ENCODE measurements around the gene PTPN14.

The PTPN14 gene

DNA sequence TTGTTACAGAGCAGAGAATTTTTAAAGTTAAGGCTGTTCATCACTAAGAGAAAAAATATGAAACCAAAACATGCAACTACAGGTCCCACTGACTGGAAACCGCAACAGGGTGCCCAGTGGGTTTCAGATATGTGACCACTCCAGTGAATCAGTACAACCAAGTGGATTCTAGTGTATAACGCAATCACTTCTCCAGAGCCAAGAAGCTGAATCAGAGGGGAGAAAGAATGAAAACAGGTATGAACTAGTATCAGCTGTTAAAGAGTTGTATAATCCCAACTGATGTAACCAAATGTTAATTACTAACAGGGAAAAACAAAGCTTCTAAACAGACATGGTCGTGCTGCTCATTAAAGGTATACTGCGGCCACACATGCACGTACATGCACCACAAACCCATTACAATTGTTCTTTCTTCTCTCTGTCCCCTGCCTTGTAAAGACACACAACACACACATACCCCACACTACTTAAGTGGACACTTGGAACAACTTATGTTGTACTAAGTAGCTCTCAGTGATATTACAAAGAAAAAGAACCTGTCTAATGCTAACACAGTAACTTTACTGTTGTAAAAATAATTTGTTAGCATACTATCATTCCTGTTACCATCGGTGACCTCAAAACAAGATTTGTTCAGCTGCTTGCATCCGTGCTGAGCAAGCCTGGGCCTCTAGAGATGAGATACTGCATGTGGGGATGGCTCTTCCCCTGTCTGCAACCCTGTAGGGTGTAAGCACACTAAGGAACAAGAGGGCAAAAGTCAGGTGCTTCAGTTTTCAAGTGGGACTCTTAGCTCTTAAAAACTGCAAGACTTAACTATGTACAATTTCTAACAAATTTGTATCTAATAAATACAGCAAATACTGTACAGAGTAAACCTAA is 74.2 kb downstream of the PTPN14 start:
- Histone ChIP-seq H3F3A (ENCODE audit: insufficient read depth, low read length) (no peaks in the 10 kb centered on the region), H3K4me3 (ENCODE audit: low read length) (no peak overlapping the region), H3K4me1 (ENCODE audit: low read length) (no peaks in the 10 kb centered on the region), H3K36me3 (replicated peaks; ENCODE audit: insufficient read depth, low read length) (no peaks in the 10 kb centered on the region), H3K9me3 (replicated peaks; ENCODE audit: insufficient read depth, low read length) (no peaks in the 10 kb centered on the region), H3K4me2 (ENCODE audit: low read depth, low read length) (no peak overlapping the region), H3K79me2 (ENCODE audit: low read length) (no peaks in the 10 kb centered on the region), H3K27me3 (replicated peaks; ENCODE audit: insufficient read depth, low read length) (no peaks in the 10 kb centered on the region), H3K9me2 (replicated peaks; ENCODE audit: insufficient read depth, low read length) (no peaks in the 10 kb centered on the region), H3K9ac (ENCODE audit: low read length) (no peak overlapping the region), H4K20me1 (ENCODE audit: insufficient read depth, low read length) (no peaks in the 10 kb centered on the region), H2AFZ (ENCODE audit: low read length) (no peak overlapping the region), H3K27ac (ENCODE audit: low read length) (no peak overlapping the region)
- DNase-seq = no peak
- TF ChIP-seq EZH2 (optimal IDR thresholded peaks at IDR 0.05; ENCODE audit: low read depth, low read length) (no peak), EZH2phosphoT487 (IDR thresholded peaks at IDR 0.05; ENCODE audit: low read length) (no peak)
- TF ChIP-seq, protein P1, sequence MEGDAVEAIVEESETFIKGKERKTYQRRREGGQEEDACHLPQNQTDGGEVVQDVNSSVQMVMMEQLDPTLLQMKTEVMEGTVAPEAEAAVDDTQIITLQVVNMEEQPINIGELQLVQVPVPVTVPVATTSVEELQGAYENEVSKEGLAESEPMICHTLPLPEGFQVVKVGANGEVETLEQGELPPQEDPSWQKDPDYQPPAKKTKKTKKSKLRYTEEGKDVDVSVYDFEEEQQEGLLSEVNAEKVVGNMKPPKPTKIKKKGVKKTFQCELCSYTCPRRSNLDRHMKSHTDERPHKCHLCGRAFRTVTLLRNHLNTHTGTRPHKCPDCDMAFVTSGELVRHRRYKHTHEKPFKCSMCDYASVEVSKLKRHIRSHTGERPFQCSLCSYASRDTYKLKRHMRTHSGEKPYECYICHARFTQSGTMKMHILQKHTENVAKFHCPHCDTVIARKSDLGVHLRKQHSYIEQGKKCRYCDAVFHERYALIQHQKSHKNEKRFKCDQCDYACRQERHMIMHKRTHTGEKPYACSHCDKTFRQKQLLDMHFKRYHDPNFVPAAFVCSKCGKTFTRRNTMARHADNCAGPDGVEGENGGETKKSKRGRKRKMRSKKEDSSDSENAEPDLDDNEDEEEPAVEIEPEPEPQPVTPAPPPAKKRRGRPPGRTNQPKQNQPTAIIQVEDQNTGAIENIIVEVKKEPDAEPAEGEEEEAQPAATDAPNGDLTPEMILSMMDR (IDR thresholded peaks at IDR 0.05; ENCODE audit: low read length) = no peak

DNA sequence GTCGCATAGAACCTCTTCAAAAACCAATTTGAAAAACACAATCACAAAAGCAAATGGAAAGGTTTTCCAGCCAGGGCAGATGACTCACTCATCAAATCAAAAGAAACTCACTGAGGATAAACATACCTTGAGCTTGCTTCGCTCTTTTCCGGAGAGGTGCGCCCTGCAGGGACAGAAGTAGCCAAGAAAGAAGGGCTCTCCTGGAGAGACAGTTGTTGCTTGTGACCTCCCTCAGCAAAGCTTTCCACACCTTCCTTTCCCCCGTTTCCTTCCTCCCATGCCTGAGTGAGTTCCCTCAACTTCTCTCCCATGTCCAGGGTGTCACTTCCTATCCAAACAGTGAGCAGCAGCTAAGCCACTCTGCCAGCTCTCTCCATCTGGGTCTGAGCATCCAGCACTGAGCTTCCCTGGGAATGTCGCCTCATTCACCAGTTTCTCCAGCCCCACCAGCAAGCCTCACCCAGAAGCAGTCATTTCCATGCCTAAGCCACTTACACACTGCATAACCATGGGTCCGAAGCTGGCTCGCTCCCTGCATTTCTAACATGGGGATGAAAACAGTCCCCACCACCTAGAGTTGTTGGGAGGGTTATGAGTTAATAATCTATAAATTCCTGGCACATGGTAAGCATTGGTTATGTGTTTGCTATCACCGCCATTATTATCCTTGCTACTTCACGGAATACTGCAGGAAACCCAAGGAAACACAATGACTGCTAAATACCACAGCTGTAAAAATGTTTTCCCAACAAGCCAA is 75.0 kb downstream of the PTPN14 start:
- no peaks in the 10 kb centered on the region for H3F3A ChIP-seq (ENCODE audit: insufficient read depth, low read length)
- H3K27ac ChIP-seq (ENCODE audit: low read length) = no peak overlapping the region
- no peak for TF ChIP-seq EZH2 (optimal IDR thresholded peaks at IDR 0.05; ENCODE audit: low read depth, low read length)
- TF ChIP-seq EZH2phosphoT487 (IDR thresholded peaks at IDR 0.05; ENCODE audit: low read length) = no peak
- TF ChIP-seq, protein P1 (IDR thresholded peaks at IDR 0.05; ENCODE audit: low read length) = no peak
- no peaks in the 10 kb centered on the region for H3K9me2 ChIP-seq (replicated peaks; ENCODE audit: insufficient read depth, low read length)
- H3K4me3 ChIP-seq (ENCODE audit: low read length) = no peak overlapping the region
- H3K36me3 ChIP-seq (replicated peaks; ENCODE audit: insufficient read depth, low read length) = no peaks in the 10 kb centered on the region
- no peaks in the 10 kb centered on the region for H4K20me1 ChIP-seq (ENCODE audit: insufficient read depth, low read length)
- H3K9me3 ChIP-seq (replicated peaks; ENCODE audit: insufficient read depth, low read length) = no peaks in the 10 kb centered on the region
- DNase-seq = no peak
- no peaks in the 10 kb centered on the region for H3K27me3 ChIP-seq (replicated peaks; ENCODE audit: insufficient read depth, low read length)
- H3K79me2 ChIP-seq (ENCODE audit: low read length) = no peaks in the 10 kb centered on the region
- H3K4me2 ChIP-seq (ENCODE audit: low read depth, low read length) = no peak overlapping the region
- H2AFZ ChIP-seq (ENCODE audit: low read length) = no peak overlapping the region
- no peak overlapping the region for H3K9ac ChIP-seq (ENCODE audit: low read length)
- no peaks in the 10 kb centered on the region for H3K4me1 ChIP-seq (ENCODE audit: low read length)

DNA sequence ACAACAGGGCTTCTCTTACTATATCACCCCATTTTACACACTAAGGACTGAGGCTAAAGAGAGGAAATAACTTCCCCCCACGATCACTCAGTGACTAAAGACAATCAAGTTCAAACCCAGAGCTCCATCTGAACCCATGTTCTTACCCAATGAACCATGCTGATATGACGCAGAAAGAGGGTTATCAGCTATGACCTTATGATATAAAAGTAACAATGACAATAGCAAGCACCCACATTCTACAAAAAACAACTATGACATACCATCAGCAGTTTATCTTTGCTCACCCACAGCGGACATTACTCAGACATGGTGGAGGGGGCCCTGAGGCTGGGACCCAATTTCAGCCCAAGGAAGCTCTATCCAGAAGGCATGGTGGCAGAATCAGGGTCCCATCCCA is 75.7 kb downstream of the PTPN14 start:
- TF ChIP-seq EZH2 (optimal IDR thresholded peaks at IDR 0.05; ENCODE audit: low read depth, low read length) (no peak), EZH2phosphoT487 (IDR thresholded peaks at IDR 0.05; ENCODE audit: low read length) (no peak)
- TF ChIP-seq, protein P1 (IDR thresholded peaks at IDR 0.05; ENCODE audit: low read length) = no peak
- no peaks in the 10 kb centered on the region for H3K79me2 ChIP-seq (ENCODE audit: low read length)
- no peak overlapping the region for H3K9ac ChIP-seq (ENCODE audit: low read length)
- H3K27me3 ChIP-seq (replicated peaks; ENCODE audit: insufficient read depth, low read length) = no peaks in the 10 kb centered on the region
- H3K4me3 ChIP-seq (ENCODE audit: low read length) = no peak overlapping the region
- H3K36me3 ChIP-seq (replicated peaks; ENCODE audit: insufficient read depth, low read length) = no peaks in the 10 kb centered on the region
- no peaks in the 10 kb centered on the region for H4K20me1 ChIP-seq (ENCODE audit: insufficient read depth, low read length)
- H3K27ac ChIP-seq (ENCODE audit: low read length) = no peak overlapping the region
- no peaks in the 10 kb centered on the region for H3K9me3 ChIP-seq (replicated peaks; ENCODE audit: insufficient read depth, low read length)
- H3K4me1 ChIP-seq (ENCODE audit: low read length) = no peaks in the 10 kb centered on the region
- H3F3A ChIP-seq (ENCODE audit: insufficient read depth, low read length) = no peaks in the 10 kb centered on the region
- H2AFZ ChIP-seq (ENCODE audit: low read length) = no peak overlapping the region
- H3K9me2 ChIP-seq (replicated peaks; ENCODE audit: insufficient read depth, low read length) = no peaks in the 10 kb centered on the region
- H3K4me2 ChIP-seq (ENCODE audit: low read depth, low read length) = no peak overlapping the region
- no peak for DNase-seq
